ENCODE data around the gene IRGC. TPM values are rescaled to one million over a fixed set of nuclear protein-coding genes. Genes with fewer than 3 reads are reported as not detected.

The IRGC gene
- total RNA-seq, 1 experiment from 2014 or later = not detected

Other genes with a start within 250 kb of the IRGC start
- 11.4 and 14.3 TPM in 2 replicates for gene PHLDB3, start 211.3 kb upstream of the IRGC start, total RNA-seq (2014; rRNA removed; shearing (Covaris generic))
- gene ETHE1, start 188.9 kb upstream of the IRGC start, total RNA-seq (2014; rRNA removed; shearing (Covaris generic)) = 32.5 and 39.0 TPM in 2 replicates
- gene ZNF575, start 182.9 kb upstream of the IRGC start, total RNA-seq (2014; rRNA removed; shearing (Covaris generic)) = 0.32 and 0.35 TPM in 2 replicates
- 13.5 and 17.9 TPM in 2 replicates for gene XRCC1, start 140.5 kb upstream of the IRGC start, total RNA-seq (2014; rRNA removed; shearing (Covaris generic))
- not detected in 2 replicates for gene PINLYP, start 140.3 kb upstream of the IRGC start, total RNA-seq (2014; rRNA removed; shearing (Covaris generic))
- gene IRGQ, start 119.9 kb upstream of the IRGC start, total RNA-seq (2014; rRNA removed; shearing (Covaris generic)) = 5.7 and 8.1 TPM in 2 replicates
- 4.4 and 4.6 TPM in 2 replicates for gene ZNF576, start 119.5 kb upstream of the IRGC start, total RNA-seq (2014; rRNA removed; shearing (Covaris generic))
- 0.10 and 0.55 TPM in 2 replicates for gene SRRM5, start 104.0 kb upstream of the IRGC start, total RNA-seq (2014; rRNA removed; shearing (Covaris generic))
- 15.4 and 17.5 TPM in 2 replicates for gene ZNF428, start 96.4 kb upstream of the IRGC start, total RNA-seq (2014; rRNA removed; shearing (Covaris generic))
- gene CADM4, start 76.2 kb upstream of the IRGC start, total RNA-seq (2014; rRNA removed; shearing (Covaris generic)) = 3.1 and 5.9 TPM in 2 replicates
- 153 and 174 TPM in 2 replicates for gene PLAUR, start 45.9 kb upstream of the IRGC start, total RNA-seq (2014; rRNA removed; shearing (Covaris generic))
- 20.9 and 21.8 TPM in 2 replicates for gene SMG9, start 38.9 kb downstream of the IRGC start, total RNA-seq (2014; rRNA removed; shearing (Covaris generic))
- 22.9 and 23.5 TPM in 2 replicates for gene KCNN4, start 64.9 kb downstream of the IRGC start, total RNA-seq (2014; rRNA removed; shearing (Covaris generic))
- gene LYPD5, start 86.4 kb downstream of the IRGC start, total RNA-seq (2014; rRNA removed; shearing (Covaris generic)) = 0.37 and 0.69 TPM in 2 replicates
- 5.5 and 9.6 TPM in 2 replicates for gene ZNF283, start 111.2 kb downstream of the IRGC start, total RNA-seq (2014; rRNA removed; shearing (Covaris generic))
- gene ZNF404, start 167.9 kb downstream of the IRGC start, total RNA-seq (2014; rRNA removed; shearing (Covaris generic)) = not detected in 2 replicates
- 7.8 and 10.6 TPM in 2 replicates for gene ZNF45, start 219.2 kb downstream of the IRGC start, total RNA-seq (2014; rRNA removed; shearing (Covaris generic))
- gene ZNF221, start 235.2 kb downstream of the IRGC start, total RNA-seq (2014; rRNA removed; shearing (Covaris generic)) = 2.0 and 2.8 TPM in 2 replicates